ENCODE measurements around the gene CYTL1. TPM values are rescaled to one million over a fixed set of nuclear protein-coding genes. Genes with fewer than 3 reads are reported as not detected.
A peak's percentile ranks its signal among the peaks of the same experiment; 100 is the strongest.

Gene CYTL1
- total RNA-seq, 1 donor from 2014 or later = 0.85 TPM

- H3K27me3 ChIP-seq = no peaks in the 10 kb centered on the region
- no peaks in the 10 kb centered on the region for H3K36me3 ChIP-seq
- no peak overlapping the region for H3K27ac ChIP-seq
- intact Hi-C loops (cut with DNase I) = no loop called here
- no peaks in the 10 kb centered on the region for H3K9me3 ChIP-seq
- no peaks in the 10 kb centered on the region for H3K4me1 ChIP-seq
- no peak for DNase-seq (ENCODE audit: low spot score in 2 of 2)
- no peak overlapping the region for H3K4me3 ChIP-seq
- TF ChIP-seq, protein P1, sequence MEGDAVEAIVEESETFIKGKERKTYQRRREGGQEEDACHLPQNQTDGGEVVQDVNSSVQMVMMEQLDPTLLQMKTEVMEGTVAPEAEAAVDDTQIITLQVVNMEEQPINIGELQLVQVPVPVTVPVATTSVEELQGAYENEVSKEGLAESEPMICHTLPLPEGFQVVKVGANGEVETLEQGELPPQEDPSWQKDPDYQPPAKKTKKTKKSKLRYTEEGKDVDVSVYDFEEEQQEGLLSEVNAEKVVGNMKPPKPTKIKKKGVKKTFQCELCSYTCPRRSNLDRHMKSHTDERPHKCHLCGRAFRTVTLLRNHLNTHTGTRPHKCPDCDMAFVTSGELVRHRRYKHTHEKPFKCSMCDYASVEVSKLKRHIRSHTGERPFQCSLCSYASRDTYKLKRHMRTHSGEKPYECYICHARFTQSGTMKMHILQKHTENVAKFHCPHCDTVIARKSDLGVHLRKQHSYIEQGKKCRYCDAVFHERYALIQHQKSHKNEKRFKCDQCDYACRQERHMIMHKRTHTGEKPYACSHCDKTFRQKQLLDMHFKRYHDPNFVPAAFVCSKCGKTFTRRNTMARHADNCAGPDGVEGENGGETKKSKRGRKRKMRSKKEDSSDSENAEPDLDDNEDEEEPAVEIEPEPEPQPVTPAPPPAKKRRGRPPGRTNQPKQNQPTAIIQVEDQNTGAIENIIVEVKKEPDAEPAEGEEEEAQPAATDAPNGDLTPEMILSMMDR (IDR thresholded peaks at IDR 0.05) = no peak
These were observed 39.3 kb downstream of the CYTL1 start for GRCh38 chr4:4979971-4980370.

GRCh38 chr4:4974727-4975126, 44.5 kb downstream of the CYTL1 start:
- Histone ChIP-seq H3K4me1 (no peaks in the 10 kb centered on the region), H3K9me3 (no peaks in the 10 kb centered on the region), H3K36me3 (no peaks in the 10 kb centered on the region), H3K4me3 (no peak overlapping the region), H3K27ac (no peak overlapping the region), H3K27me3 (no peaks in the 10 kb centered on the region)
- TF ChIP-seq, protein P1 (IDR thresholded peaks at IDR 0.05) = no peak
- no peak for DNase-seq (ENCODE audit: low spot score in 2 of 2)
- intact Hi-C loops (cut with DNase I) = no loop called here

- intact Hi-C loops (cut with DNase I) = no loop called here
- no peak for DNase-seq (ENCODE audit: low spot score in 2 of 2)
- TF ChIP-seq, protein P1 (IDR thresholded peaks at IDR 0.05) = no peak
- no peaks in the 10 kb centered on the region for H3K27me3 ChIP-seq
- no peak overlapping the region for H3K27ac ChIP-seq
- H3K4me1 ChIP-seq = no peaks in the 10 kb centered on the region
- H3K9me3 ChIP-seq = no peaks in the 10 kb centered on the region
- H3K36me3 ChIP-seq = no peaks in the 10 kb centered on the region
- H3K4me3 ChIP-seq = no peak overlapping the region
These were observed 47.5 kb downstream of the CYTL1 start for GRCh38 chr4:4971796-4972195.

- peak in 1 of 2 donors; percentile 83 for DNase-seq (ENCODE audit: low spot score in 2 of 2)
- H3K4me1 ChIP-seq = no peaks in the 10 kb centered on the region
- no peak overlapping the region for H3K4me3 ChIP-seq
- intact Hi-C loops (cut with DNase I) = no loop called here
- TF ChIP-seq, protein P1 (IDR thresholded peaks at IDR 0.05) = no peak
- no peaks in the 10 kb centered on the region for H3K36me3 ChIP-seq
- no peaks in the 10 kb centered on the region for H3K9me3 ChIP-seq
- H3K27me3 ChIP-seq = no peaks in the 10 kb centered on the region
- no peak overlapping the region for H3K27ac ChIP-seq
These were observed 50.0 kb downstream of the CYTL1 start for GRCh38 chr4:4969298-4969697.

- TF ChIP-seq, protein P1 (IDR thresholded peaks at IDR 0.05) = no peak
- Histone ChIP-seq H3K9me3 (peaks cover 1 to 4% of the 10 kb centered on the region in 2 donors), H3K4me3 (no peak overlapping the region), H3K4me1 (no peaks in the 10 kb centered on the region), H3K27ac (no peak overlapping the region), H3K36me3 (no peaks in the 10 kb centered on the region), H3K27me3 (no peaks in the 10 kb centered on the region)
- DNase-seq (ENCODE audit: low spot score in 2 of 2) = no peak
- intact Hi-C loops (cut with DNase I) = no loop called here
These were observed 51.0 kb downstream of the CYTL1 start for GRCh38 chr4:4968161-4968725.

Other genes starting within 250 kb of the CYTL1 start
- 26.0 TPM for gene MSX1, start 159.8 kb downstream of the CYTL1 start, total RNA-seq
- 2.3 TPM for gene STK32B, start 32.0 kb upstream of the CYTL1 start, total RNA-seq